IPS DF 6.9 (cell line): ENCODE data around the gene IQGAP2.

Experiments
- DNase-seq: peaks from one replicate; pipeline ENCODE4 v3.0.0-alpha.2; 2013; ENCODE audit warnings: low read depth, low spot score
- H3K27ac ChIP-seq: one replicate; pipeline ENCODE4 v1.5.1; 2013; ENCODE audit warnings: low read length, control low read depth
- H3K27me3 ChIP-seq: 2 replicates; pipeline ENCODE4 v1.6.1; 2013; ENCODE audit warnings: mild to moderate bottlenecking, low read length; ENCODE audit not compliant: control insufficient read depth, insufficient read depth
- H3K36me3 ChIP-seq: 2 replicates; pipeline ENCODE4 v1.6.1; 2013; ENCODE audit warnings: low read length; ENCODE audit not compliant: control insufficient read depth, insufficient read depth
- H3K4me1 ChIP-seq: 2 replicates; pipeline ENCODE4 v1.6.1; 2013; ENCODE audit warnings: low read length; ENCODE audit not compliant: control insufficient read depth, insufficient read depth
- H3K4me3 ChIP-seq: 2 replicates; pipeline ENCODE4 v1.5.1; 2013; ENCODE audit warnings: mild to moderate bottlenecking, low read length
- H3K9me3 ChIP-seq: 2 replicates; pipeline ENCODE4 v1.6.1; 2013; ENCODE audit warnings: low read length, inconsistent platforms; ENCODE audit not compliant: control insufficient read depth, insufficient read depth
- WGBS: extraction: QIAGEN DNeasy Blood & Tissue Kit; methylation state at CpG from one replicate; pipeline ENCODE4 v1.1.7; 2013; ENCODE audit warnings: mixed read lengths, missing lambda C conversion rate; ENCODE audit not compliant: insufficient read length, insufficient coverage; 5-methylcytosine and 5-hydroxymethylcytosine counted together

Gene IQGAP2

DNA sequence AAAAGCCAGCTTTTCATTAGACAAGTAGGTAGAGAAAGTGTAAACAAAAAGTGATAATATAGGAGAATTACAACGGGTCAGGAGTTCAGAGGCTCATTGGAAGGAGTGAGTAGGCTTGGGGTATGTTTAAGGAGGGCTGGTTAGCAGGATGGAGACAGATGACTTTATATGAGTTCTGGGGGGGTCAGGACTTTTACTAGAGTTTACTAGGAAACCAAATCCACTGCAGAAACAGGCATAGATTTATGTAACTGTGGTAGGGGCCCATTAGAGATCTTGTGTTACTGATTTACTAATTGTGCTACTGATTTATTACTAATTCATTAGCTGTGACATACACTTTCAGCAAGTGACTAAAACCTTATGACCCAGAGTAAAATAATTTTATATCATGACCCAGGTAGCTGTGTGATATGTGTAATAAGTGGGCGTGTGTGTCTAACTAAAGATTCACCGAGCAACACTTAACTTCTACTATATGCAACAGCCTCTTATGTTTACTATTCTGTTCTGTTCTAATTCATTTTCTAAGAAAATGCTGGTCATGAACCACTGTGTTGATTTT lies 73.5 kb downstream of the IQGAP2 start:
- DNase-seq: no peak
- no peaks in the 10 kb centered on the region for H3K9me3 ChIP-seq
- peaks cover 7% of the 10 kb centered on the region; the same call in 1 of the 2 replicates for H3K4me1 ChIP-seq
- no peaks in the 10 kb centered on the region for H3K27me3 ChIP-seq
- WGBS: no CpG with 5 or more reads among the region's 3 CpGs
- H3K27ac ChIP-seq: no peak overlapping the region
- no peaks in the 10 kb centered on the region for H3K36me3 ChIP-seq
- H3K4me3 ChIP-seq: no peak overlapping the region

DNA sequence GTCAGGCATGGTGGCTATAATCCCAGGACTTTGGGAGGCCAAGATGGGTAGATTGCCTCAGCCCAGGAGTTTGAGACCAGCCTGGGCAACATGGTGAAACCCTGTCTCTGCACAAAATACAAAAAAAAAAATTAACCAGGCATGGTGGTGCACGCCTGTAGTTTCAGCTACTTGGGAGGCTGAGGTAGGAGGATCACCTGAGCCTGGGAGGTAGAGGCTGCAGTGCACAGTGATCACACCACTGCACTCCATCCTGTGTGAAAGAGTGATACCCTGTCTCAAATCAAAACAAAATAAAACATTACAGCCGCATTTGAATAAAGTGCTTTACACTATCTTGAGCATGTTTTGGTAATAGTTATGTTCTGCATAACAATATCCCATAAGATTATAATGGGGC lies 74.0 kb downstream of the IQGAP2 start:
- DNase-seq: no peak
- no peaks in the 10 kb centered on the region for H3K9me3 ChIP-seq
- H3K4me3 ChIP-seq: no peak overlapping the region
- no peak overlapping the region for H3K27ac ChIP-seq
- peaks cover 8% of the 10 kb centered on the region for H3K4me1 ChIP-seq
- no peaks in the 10 kb centered on the region for H3K27me3 ChIP-seq
- H3K36me3 ChIP-seq: no peaks in the 10 kb centered on the region
- WGBS: no CpG with 5 or more reads among the region's 2 CpGs

DNA sequence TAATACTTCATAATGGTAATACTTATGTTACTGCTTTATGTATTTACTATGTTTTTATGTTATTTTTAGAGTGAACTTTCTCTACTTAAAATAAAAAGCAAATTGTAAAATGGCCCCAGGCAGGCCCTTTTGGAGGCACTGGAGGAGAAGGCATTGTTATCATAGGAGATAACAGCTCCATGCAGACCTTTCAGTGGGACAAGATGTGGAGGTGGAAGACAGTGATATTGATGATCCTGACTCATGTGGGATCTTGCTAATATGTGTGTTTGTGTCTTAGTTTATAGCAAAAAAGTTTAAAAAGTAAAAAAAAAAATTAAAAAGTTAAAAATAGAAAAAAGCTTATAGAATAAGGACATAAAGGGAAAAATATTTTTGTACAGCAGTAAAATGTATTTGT lies 74.5 kb downstream of the IQGAP2 start:
- Histone ChIP-seq H3K9me3 (no peaks in the 10 kb centered on the region), H3K36me3 (no peaks in the 10 kb centered on the region), H3K4me3 (no peak overlapping the region), H3K27me3 (no peaks in the 10 kb centered on the region), H3K4me1 (peaks cover 6% of the 10 kb centered on the region; the same call in 1 of the 2 replicates), H3K27ac (no peak overlapping the region)
- no peak for DNase-seq

DNA sequence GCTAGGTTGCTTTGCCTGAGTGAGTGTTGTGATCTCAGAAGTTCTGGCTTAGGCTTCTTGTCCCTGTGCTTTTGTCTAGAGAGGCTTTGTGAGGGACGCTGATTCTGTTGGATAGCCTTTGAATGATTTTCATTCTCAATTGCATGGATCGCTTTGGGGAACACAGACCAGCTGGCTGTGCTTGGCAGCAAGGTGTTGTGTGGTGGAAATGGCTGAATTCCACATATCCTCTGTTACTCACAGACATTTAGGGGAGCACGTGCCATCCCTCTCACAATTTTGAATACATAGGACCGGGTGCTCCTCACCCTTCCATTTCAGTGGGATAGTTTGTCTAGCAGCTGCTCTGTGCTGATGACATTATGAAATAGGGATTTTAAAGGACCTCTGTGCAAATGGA lies 76.2 kb downstream of the IQGAP2 start:
- no CpG with 5 or more reads among the region's 4 CpGs for WGBS
- Histone ChIP-seq H3K27ac (no peak overlapping the region), H3K4me3 (no peak overlapping the region)

DNA sequence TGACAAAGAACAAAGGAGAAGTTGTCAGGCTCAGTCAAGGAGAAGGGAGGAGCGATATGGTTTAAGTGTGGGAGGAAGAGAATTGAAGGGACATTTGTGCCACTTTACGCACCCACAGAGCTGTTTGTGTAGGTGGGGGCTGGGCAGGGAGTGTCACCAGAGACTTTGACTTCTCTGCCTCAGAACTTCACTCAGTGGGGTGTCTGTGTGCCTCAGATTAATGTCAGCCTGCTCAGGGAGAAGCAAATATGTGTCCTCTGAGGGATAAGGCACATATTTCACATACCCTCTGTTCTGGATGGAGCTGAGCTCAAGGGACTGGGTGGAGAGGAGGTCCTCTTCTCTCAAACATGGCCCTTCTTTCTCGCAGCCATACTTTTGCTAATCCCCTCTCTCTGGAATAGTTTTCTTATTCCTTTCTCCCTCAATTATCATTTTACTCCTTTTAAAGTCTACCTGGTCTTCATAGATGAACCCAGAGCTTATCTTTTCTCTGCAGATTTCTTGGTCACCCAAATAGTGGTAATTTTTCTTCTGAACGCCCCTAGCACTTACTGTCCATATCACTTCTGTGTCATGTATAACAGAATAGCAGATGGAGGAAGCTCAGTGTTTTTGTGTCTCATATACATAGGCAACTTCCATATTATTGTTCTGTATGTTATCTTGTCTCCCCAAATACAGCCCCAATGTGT lies 77.0 kb downstream of the IQGAP2 start:
- Histone ChIP-seq H3K27me3 (no peaks in the 10 kb centered on the region), H3K4me1 (peaks cover 5% of the 10 kb centered on the region; the same call in 1 of the 2 replicates), H3K27ac (no peak overlapping the region), H3K36me3 (no peaks in the 10 kb centered on the region), H3K4me3 (no peak overlapping the region), H3K9me3 (no peaks in the 10 kb centered on the region)
- no CpG with 5 or more reads among the region's 4 CpGs for WGBS
- DNase-seq: no peak

More for the DNA sequence above, 76.2 kb downstream of the IQGAP2 start:
- no peaks in the 10 kb centered on the region for H3K27me3 ChIP-seq
- H3K9me3 ChIP-seq: no peaks in the 10 kb centered on the region
- no peak for DNase-seq
- peaks cover 8% of the 10 kb centered on the region; the same call in 1 of the 2 replicates for H3K4me1 ChIP-seq
- no peaks in the 10 kb centered on the region for H3K36me3 ChIP-seq

DNA sequence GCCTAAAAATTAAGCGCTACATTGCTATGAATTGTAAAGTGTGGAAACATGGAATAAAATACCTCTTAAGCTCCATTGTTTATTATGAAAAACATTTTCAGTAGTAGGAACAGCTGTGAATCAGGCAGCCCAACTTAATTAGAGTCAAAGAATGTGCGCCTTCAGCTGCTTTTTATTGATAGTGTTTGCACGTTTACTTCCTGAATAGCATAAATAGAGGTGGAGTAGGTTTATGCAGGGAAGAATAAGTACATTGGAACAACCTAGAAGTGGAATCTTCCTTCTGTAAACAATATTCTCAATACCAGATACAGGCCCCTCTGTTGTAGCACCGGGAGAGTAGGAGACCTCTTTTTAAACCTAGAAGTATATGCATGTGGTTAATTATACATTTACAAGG lies 79.9 kb downstream of the IQGAP2 start:
- Histone ChIP-seq H3K27ac (no peak overlapping the region), H3K4me1 (peaks cover 9% of the 10 kb centered on the region), H3K4me3 (no peak overlapping the region), H3K9me3 (no peaks in the 10 kb centered on the region), H3K27me3 (no peaks in the 10 kb centered on the region), H3K36me3 (no peaks in the 10 kb centered on the region)
- DNase-seq: no peak
- WGBS: no CpG with 5 or more reads among the region's 4 CpGs

DNA sequence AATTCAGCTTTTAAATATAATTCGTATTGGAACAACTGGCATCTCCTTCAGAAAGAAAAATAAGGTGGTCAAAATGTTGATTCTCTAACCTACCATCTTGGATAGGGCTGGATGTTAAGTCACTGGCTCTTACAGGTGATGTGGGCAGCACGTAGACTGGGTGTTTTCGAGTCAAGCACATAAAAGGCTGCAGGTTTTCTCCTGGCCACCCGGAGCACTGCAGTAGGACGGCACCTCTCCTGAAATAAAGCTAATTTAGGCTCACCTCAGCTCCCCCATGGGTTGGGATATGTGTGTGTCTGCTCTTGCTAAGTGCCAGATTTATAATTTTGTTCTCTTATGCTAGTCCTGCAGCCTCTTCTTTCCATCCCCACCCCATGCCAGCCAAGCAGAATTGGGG lies 80.3 kb downstream of the IQGAP2 start:
- Histone ChIP-seq H3K27me3 (no peaks in the 10 kb centered on the region), H3K4me3 (no peak overlapping the region), H3K4me1 (peaks cover 9% of the 10 kb centered on the region), H3K27ac (no peak overlapping the region), H3K36me3 (no peaks in the 10 kb centered on the region), H3K9me3 (no peaks in the 10 kb centered on the region)
- WGBS: no CpG with 5 or more reads among the region's 5 CpGs
- no peak for DNase-seq

DNA sequence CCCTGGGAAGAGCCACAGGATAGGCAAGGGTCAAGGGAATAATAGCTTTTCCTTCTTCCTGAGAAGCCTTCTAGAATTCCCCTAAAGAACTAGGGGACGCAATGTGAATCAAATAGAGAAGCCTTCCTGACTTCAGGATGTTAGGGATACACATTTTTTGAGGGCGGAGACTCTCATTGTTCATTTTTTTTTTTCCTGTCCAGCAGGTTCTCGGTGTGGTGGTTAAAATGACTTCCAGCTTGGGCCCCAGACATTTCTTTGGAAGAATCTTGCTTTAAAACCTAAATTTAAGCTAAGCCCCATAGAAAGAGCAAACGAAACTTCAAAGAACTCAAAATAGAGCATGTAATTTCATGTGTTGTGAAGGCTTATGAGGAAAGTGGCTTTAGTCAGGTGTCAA lies 80.8 kb downstream of the IQGAP2 start:
- H3K9me3 ChIP-seq: no peaks in the 10 kb centered on the region
- H3K4me3 ChIP-seq: no peak overlapping the region
- no peaks in the 10 kb centered on the region for H3K27me3 ChIP-seq
- WGBS: no CpG with 5 or more reads among the region's 4 CpGs
- DNase-seq: no peak
- H3K36me3 ChIP-seq: no peaks in the 10 kb centered on the region
- H3K27ac ChIP-seq: no peak overlapping the region
- peaks cover 12% of the 10 kb centered on the region for H3K4me1 ChIP-seq

DNA sequence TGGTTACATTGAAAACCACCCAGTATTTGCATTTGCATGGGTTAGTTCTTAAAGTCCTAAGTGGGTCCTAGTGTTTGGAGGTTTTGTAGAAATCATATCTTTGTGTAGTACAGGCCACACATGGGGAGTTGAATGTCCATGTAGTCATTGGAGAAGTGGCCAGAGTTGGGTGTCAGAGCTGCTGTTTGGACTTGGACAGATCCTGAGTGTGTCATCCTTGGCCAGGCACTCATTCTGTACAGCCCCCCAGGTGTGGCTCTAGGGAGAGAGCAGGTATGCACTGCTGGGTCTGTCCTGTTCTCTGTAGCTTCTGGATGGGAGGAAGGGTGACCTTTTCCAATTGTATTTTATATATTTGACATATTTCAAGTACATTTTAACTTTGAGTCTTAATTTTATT lies 82.4 kb downstream of the IQGAP2 start:
- no peaks in the 10 kb centered on the region for H3K27me3 ChIP-seq
- H3K27ac ChIP-seq: no peak overlapping the region
- H3K4me3 ChIP-seq: no peak overlapping the region
- no peaks in the 10 kb centered on the region for H3K36me3 ChIP-seq
- no peak for DNase-seq
- H3K4me1 ChIP-seq: peaks cover 12% of the 10 kb centered on the region
- H3K9me3 ChIP-seq: no peaks in the 10 kb centered on the region

DNA sequence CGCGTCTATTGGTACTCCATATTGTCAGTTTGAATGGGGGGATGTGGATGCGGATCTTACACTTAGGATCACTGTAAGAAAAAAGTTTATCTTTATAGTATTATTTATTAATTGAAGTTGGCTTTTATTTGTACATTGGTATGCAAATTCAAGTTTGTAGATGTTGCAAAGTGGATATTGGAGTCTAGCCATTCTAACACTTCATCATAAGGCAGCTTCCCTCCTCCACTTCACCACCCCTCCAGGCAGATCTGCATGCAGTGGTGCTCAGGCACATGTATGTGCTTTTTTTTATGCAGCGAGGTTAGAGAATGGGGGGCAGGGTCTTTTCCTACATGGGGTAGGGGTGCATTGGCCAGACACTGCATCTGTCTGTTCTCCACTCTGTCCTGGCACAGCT lies 84.3 kb downstream of the IQGAP2 start:
- Histone ChIP-seq H3K4me1 (peaks cover 13% of the 10 kb centered on the region), H3K27me3 (no peaks in the 10 kb centered on the region), H3K27ac (no peak overlapping the region), H3K4me3 (no peak overlapping the region), H3K36me3 (no peaks in the 10 kb centered on the region), H3K9me3 (no peaks in the 10 kb centered on the region)
- DNase-seq: no peak
- WGBS: no CpG with 5 or more reads among the region's 4 CpGs

DNA sequence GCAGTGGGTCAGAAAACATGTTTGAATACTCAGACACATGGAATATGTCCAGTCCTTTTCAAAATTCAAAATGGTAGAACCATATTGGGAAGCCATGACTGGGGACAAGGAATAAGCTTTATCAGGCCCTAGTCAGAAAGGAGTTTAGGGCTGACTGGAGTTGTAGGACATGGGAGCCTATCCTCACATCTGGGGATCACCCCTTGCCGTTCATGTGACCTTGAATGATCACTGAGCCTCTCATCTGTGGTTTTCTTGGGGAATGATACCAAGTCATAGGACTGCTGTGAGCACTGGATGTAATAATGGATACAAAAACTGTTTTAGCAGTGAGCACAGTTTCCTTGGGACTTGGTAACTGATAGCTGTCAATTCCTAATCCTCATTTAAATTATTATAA lies 84.7 kb downstream of the IQGAP2 start:
- H3K27me3 ChIP-seq: no peaks in the 10 kb centered on the region
- H3K4me3 ChIP-seq: no peak overlapping the region
- H3K9me3 ChIP-seq: no peaks in the 10 kb centered on the region
- H3K36me3 ChIP-seq: no peaks in the 10 kb centered on the region
- no CpG with 5 or more reads among the region's 1 CpG for WGBS
- H3K4me1 ChIP-seq: peaks cover 13% of the 10 kb centered on the region
- no peak for DNase-seq
- H3K27ac ChIP-seq: no peak overlapping the region
